Astrocyte of the hippocampus (primary cell): ENCODE measurements around the gene COL4A2.
A peak's percentile ranks its signal among the peaks of the same experiment; 100 is the strongest.

Experiments
- DNase-seq: peaks from one replicate; pipeline ENCODE4 v3.0.0; 2011; ENCODE audit warnings: low read depth, low spot score

The COL4A2 gene

GRCh38 chr13:110557610-110558305, 250.7 kb downstream of the COL4A2 start:
- no peak for DNase-seq

- DNase-seq: peak; percentile 23
These were observed 252.4 kb downstream of the COL4A2 start for GRCh38 chr13:110559429-110559943.

GRCh38 chr13:110559986-110560385, 252.9 kb downstream of the COL4A2 start:
- no peak for DNase-seq

GRCh38 chr13:110560601-110561343, 253.7 kb downstream of the COL4A2 start:
- no peak for DNase-seq

- DNase-seq: peak; percentile 91
These were observed 254.4 kb downstream of the COL4A2 start, which contains the start of gene RAB20 for GRCh38 chr13:110561344-110562035. TSS of gene RAB20 (minus strand) at chr13:110561722. CDS start at chr13:110561519, 203 bp downstream.

- DNase-seq: no peak
These were observed 255.0 kb downstream of the COL4A2 start for GRCh38 chr13:110562036-110562597.
